K562 (cell line): ENCODE measurements around the gene PPP1R15B. TPM values are rescaled to one million over a fixed set of nuclear protein-coding genes. Genes with fewer than 3 reads are reported as not detected.
A peak's percentile ranks its signal among the peaks of the same experiment; 100 is the strongest.

ENCODE experiments used
- CCNT2 ChIP-seq: IDR thresholded peaks from 2 replicates; pipeline ENCODE4 v1.6.1; 2011; ENCODE audit warnings: borderline replicate concordance, low read depth, mild to moderate bottlenecking, moderate library complexity, mixed read lengths, low read length; ENCODE audit not compliant: insufficient read length; ENCODE audit errors: extremely low read depth
- CEBPG ChIP-seq, 3 experiments: fragments of 200-800 bp in 1 of 3; sonication (Bioruptor generic) in 1 of 3; sonication (generic) in 1 of 3; formaldehyde crosslinking in 1 of 3; IDR thresholded peaks in 2 of 3; conservative IDR thresholded peaks in 1 of 3; 2 replicates each; pipeline versions ENCODE4 v1.6.1 to v1.8.0; 2016 to 2022; ENCODE audit warnings: missing compliant biosample characterization in 2 of 3, missing genetic modification characterization in 2 of 3, mild to moderate bottlenecking in 1 of 3, missing genetic modification reagents in 1 of 3
- DACH1 ChIP-seq: fragments of 450-650 bp; IDR thresholded peaks from 2 replicates; pipeline ENCODE4 v1.6.1; 2018; ENCODE audit not compliant: partially characterized antibody
- ESRRA ChIP-seq: fragments of 450-650 bp; IDR thresholded peaks from 2 replicates; pipeline ENCODE4 v1.6.1; 2014; ENCODE audit warnings: low read depth, mild to moderate bottlenecking, moderate library complexity, borderline replicate concordance
- HDAC2 ChIP-seq: fragments of 450-650 bp; IDR thresholded peaks from 2 replicates; pipeline ENCODE4 v1.6.1; 2016; ENCODE audit warnings: mild to moderate bottlenecking
- KLF1 ChIP-seq: fragments of 450-650 bp; IDR thresholded peaks from 2 replicates; pipeline ENCODE4 v1.6.1; 2016; ENCODE audit warnings: missing genetic modification characterization, missing compliant biosample characterization
- MCM5 ChIP-seq: fragments of 450-650 bp; IDR thresholded peaks from 2 replicates; pipeline ENCODE4 v1.6.1; 2016; ENCODE audit warnings: low read depth
- MTF1 ChIP-seq: fragments of 250-450 bp; sonication (Bioruptor Pico); IDR thresholded peaks from 2 replicates; pipeline ENCODE4 v1.9.0; 2021; ENCODE audit warnings: moderate library complexity, mild to moderate bottlenecking, inconsistent platforms, borderline replicate concordance
- NCOA4 ChIP-seq: fragments of 450-650 bp; IDR thresholded peaks from 2 replicates; pipeline ENCODE4 v1.6.1; 2018; ENCODE audit warnings: mild to moderate bottlenecking; ENCODE audit not compliant: partially characterized antibody
- NR2C1 ChIP-seq, 2 experiments: fragments of 450-650 bp; IDR thresholded peaks; 2 replicates each; pipeline ENCODE4 v1.6.1; 2017; ENCODE audit warnings: mild to moderate bottlenecking in 2 of 2, antibody characterized with exemption in 1 of 2, inconsistent platforms in 1 of 2, missing compliant biosample characterization in 1 of 2, missing genetic modification characterization in 1 of 2
- POLR2G ChIP-seq: fragments of 200-400 bp; formaldehyde crosslinking; IDR thresholded peaks from 2 replicates; pipeline ENCODE4 v1.6.1; 2017; ENCODE audit warnings: low read depth, mild to moderate bottlenecking, antibody characterized with exemption, low read length, moderate library complexity
- RFX5 ChIP-seq: IDR thresholded peaks from 2 replicates; pipeline ENCODE4 v1.6.1; 2011; ENCODE audit warnings: low read depth, mild to moderate bottlenecking, improper control_type of control experiment, low read length
- SAP30 ChIP-seq: fragments of 200-600 bp; sonication (generic); IDR thresholded peaks from 2 replicates; pipeline ENCODE4 v1.6.1; 2012; ENCODE audit warnings: borderline replicate concordance, low read depth, mild to moderate bottlenecking, moderate library complexity, low read length, control low read depth, inconsistent platforms; ENCODE audit not compliant: insufficient read depth, poor library complexity, severe bottlenecking
- SREBF2 ChIP-seq: sonication (generic); formaldehyde crosslinking; IDR thresholded peaks from 2 replicates; pipeline ENCODE4 v1.4.0; 2020; ENCODE audit warnings: mild to moderate bottlenecking, missing genetic modification reagents
- THRAP3 ChIP-seq: fragments of 450-650 bp; IDR thresholded peaks from 2 replicates; pipeline ENCODE4 v1.6.1; 2016; ENCODE audit warnings: mild to moderate bottlenecking, inconsistent platforms, borderline replicate concordance
- ZKSCAN3 ChIP-seq: fragments of 250-450 bp; sonication (Bioruptor Pico); IDR thresholded peaks from 2 replicates; pipeline ENCODE4 v1.4.0; 2020
- polyA plus RNA-seq, 8 experiments: library from polyadenylated mRNA; depleted of rRNA in 4 of 8; stranded (reverse) in 5 of 8; unstranded in 3 of 8; fragments of >200 nt; fragmentation: Nextera tagmentation in 2 of 8; fragmentation: Illumina TruSeq in 1 of 8; extraction: Ambion mirVana in 2 of 8; extraction: Trizol in 1 of 8; gene quantifications; 2 replicates each; pipeline versions ENCODE4 v1.2.1 to v1.2.3, GENCODE V29; 2011 to 2014; ENCODE audit warnings: inconsistent platforms in 1 of 8, missing spikeins in 1 of 8
- total RNA-seq, 7 experiments: library from RNA; depleted of rRNA in 6 of 7; stranded (reverse); fragments of >200 nt in 6 of 7; fragmentation: Illumina TruSeq in 2 of 7; extraction: Trizol in 2 of 7; gene quantifications; 2 replicates each; pipeline versions ENCODE4 v1.2.1 to v1.2.3, GENCODE V29; 2011 to 2021; ENCODE audit warnings: low replicate concordance in 1 of 7
- TF ChIP-seq, protein P1 (sequence below): fragments of 250-450 bp; sonication (Bioruptor Pico); IDR thresholded peaks from 2 replicates; pipeline ENCODE4 v1.6.1; 2021; ENCODE audit warnings: mild to moderate bottlenecking
- TF ChIP-seq, protein P2 (sequence below): sonication (generic); formaldehyde crosslinking; IDR thresholded peaks from 2 replicates; pipeline ENCODE4 v1.8.0; 2022; ENCODE audit warnings: mild to moderate bottlenecking, missing genetic modification reagents
- TF ChIP-seq, protein P3 (sequence below): fragments of 250-450 bp; sonication (Bioruptor Pico); IDR thresholded peaks from 2 replicates; pipeline ENCODE4 v1.8.0; 2021; ENCODE audit warnings: mild to moderate bottlenecking, moderate library complexity
- TF ChIP-seq, protein P4 (sequence below): fragments of 250-450 bp; sonication (Bioruptor Pico); IDR thresholded peaks from 2 replicates; pipeline ENCODE4 v1.5.0; 2021
- TF ChIP-seq, protein P5 (sequence below): sonication (generic); formaldehyde crosslinking; IDR thresholded peaks from 2 replicates; pipeline ENCODE4 v1.9.0; 2022; ENCODE audit warnings: mild to moderate bottlenecking, missing genetic modification reagents

The PPP1R15B gene
- total and polyA plus RNA-seq, 9 of the 15 experiments (the other 6 are each of a cell fraction or from before 2014, with no cell fraction given): 17.0 to 48.1 (median 30.8) TPM

DNA sequence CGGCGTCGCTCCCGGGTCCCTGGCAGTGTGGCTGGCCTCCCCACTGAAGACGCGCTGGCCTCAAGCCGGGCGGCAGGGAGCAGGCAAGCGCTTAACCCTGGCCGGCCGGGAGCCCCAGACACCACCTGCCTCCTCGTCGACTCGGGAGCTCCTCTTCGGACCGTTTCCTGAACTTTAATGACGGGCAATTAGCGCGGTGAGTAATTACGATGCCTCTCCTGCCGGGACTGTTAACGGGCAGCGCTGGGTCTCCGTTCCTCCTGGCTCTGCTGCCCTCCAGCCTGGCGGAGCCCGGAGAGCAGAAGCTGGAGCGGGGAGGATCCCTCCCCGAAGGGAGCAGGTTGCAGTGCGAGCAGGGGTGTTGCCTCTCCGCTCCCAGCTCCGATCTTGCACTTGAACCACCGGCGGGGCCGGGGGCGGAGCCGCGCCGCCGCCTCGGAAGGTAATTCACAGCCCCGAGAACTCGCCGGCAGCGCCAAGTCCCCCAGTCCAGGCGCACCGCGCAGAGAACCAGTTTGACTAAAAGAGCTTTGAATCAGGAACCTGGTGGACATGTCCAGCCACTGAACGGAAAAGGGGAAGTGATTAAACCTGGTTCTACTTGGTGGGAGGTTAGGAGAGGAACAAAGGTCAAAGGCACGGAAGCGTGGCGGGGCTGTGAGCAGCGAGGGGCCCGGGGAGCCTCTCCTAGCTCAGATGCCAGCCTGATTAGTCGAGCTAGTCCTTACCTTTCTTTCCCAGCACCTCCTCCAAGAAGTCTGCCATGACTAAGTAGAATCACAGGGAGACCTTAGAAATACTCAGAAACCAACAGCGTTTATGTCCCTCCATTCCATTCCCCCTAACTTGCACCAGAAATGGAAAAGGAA is 33.6 kb downstream of the PPP1R15B start (continued):
- TF ChIP-seq CCNT2: no peak
- 0 out of 2 replicates have a peak, but pooled peaks have one; percentile 22 for TF ChIP-seq POLR2G
- TF ChIP-seq, protein P1, sequence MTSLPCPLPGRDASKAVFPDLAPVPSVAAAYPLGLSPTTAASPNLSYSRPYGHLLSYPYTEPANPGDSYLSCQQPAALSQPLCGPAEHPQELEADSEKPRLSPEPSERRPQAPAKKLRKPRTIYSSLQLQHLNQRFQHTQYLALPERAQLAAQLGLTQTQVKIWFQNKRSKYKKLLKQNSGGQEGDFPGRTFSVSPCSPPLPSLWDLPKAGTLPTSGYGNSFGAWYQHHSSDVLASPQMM: no peak
- TF ChIP-seq, protein P2, sequence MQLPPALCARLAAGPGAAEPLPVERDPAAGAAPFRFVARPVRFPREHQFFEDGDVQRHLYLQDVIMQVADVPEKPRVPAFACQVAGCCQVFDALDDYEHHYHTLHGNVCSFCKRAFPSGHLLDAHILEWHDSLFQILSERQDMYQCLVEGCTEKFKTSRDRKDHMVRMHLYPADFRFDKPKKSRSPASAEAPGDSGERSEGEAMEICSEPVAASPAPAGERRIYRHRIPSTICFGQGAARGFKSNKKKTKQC (CRISPR knock-in tag): no peak
- TF ChIP-seq MCM5: no peak
- no peak for TF ChIP-seq DACH1
- TF ChIP-seq NR2C1 (IDR thresholded peaks at IDR 0.05): peak; percentile 68; the same call in 1 of the 2 replicates
- peak; percentile 71 for TF ChIP-seq NR2C1 (tag; IDR thresholded peaks at IDR 0.05)
- TF ChIP-seq RFX5: no peak
- TF ChIP-seq NCOA4: no peak
- no peak for TF ChIP-seq SAP30
- no peak for TF ChIP-seq CEBPG (CRISPR knock-in tag; IDR thresholded peaks at IDR 0.05)
- no peak for TF ChIP-seq CEBPG (tag; conservative IDR thresholded peaks at IDR 0.05 in 1 of 2, IDR thresholded peaks at IDR 0.05 in 1 of 2)
- TF ChIP-seq, protein P3, sequence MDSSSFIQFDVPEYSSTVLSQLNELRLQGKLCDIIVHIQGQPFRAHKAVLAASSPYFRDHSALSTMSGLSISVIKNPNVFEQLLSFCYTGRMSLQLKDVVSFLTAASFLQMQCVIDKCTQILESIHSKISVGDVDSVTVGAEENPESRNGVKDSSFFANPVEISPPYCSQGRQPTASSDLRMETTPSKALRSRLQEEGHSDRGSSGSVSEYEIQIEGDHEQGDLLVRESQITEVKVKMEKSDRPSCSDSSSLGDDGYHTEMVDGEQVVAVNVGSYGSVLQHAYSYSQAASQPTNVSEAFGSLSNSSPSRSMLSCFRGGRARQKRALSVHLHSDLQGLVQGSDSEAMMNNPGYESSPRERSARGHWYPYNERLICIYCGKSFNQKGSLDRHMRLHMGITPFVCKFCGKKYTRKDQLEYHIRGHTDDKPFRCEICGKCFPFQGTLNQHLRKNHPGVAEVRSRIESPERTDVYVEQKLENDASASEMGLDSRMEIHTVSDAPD (CRISPR knock-in tag): no peak
- TF ChIP-seq ESRRA: peak; percentile 62
- TF ChIP-seq THRAP3: no peak
- TF ChIP-seq, protein P4, sequence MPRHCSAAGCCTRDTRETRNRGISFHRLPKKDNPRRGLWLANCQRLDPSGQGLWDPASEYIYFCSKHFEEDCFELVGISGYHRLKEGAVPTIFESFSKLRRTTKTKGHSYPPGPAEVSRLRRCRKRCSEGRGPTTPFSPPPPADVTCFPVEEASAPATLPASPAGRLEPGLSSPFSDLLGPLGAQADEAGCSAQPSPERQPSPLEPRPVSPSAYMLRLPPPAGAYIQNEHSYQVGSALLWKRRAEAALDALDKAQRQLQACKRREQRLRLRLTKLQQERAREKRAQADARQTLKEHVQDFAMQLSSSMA (CRISPR knock-in tag): no peak
- TF ChIP-seq, protein P5, sequence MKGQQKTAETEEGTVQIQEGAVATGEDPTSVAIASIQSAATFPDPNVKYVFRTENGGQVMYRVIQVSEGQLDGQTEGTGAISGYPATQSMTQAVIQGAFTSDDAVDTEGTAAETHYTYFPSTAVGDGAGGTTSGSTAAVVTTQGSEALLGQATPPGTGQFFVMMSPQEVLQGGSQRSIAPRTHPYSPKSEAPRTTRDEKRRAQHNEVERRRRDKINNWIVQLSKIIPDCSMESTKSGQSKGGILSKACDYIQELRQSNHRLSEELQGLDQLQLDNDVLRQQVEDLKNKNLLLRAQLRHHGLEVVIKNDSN (CRISPR knock-in tag): no peak
- TF ChIP-seq ZKSCAN3 (CRISPR knock-in tag): no peak
- no peak for TF ChIP-seq KLF1 (tag)
- no peak for TF ChIP-seq HDAC2
- no peak for TF ChIP-seq MTF1 (CRISPR knock-in tag)
- no peak for TF ChIP-seq SREBF2 (CRISPR knock-in tag)
